CD14-positive monocyte (primary cell): ENCODE measurements around the gene SLC16A7. TPM values are rescaled to one million over a fixed set of nuclear protein-coding genes. Genes with fewer than 3 reads are reported as not detected.

Source experiments
- DNase-seq, 3 donors: peaks; one replicate each; pipeline ENCODE4 v3.0.0-alpha.2; 2011 to 2022
- H2AFZ ChIP-seq: 2 replicates; pipeline ENCODE4 v1.6.0; 2012; ENCODE audit warnings: mild to moderate bottlenecking, low read depth, low read length, inconsistent platforms; ENCODE audit not compliant: insufficient read depth, poor library complexity, severe bottlenecking
- H3K27ac ChIP-seq, 2 donors: 1 replicate in 1 of 2; 2 replicates in 1 of 2; pipeline ENCODE4 v1.5.1; 2012 to 2013; ENCODE audit warnings: low read length in 2 of 2, control low read depth in 1 of 2, inconsistent platforms in 1 of 2, low read depth in 1 of 2, mild to moderate bottlenecking in 1 of 2
- H3K27me3 ChIP-seq, 2 donors: one replicate each; pipeline versions ENCODE4 v1.6.0 to v1.6.1; 2011 to 2013; ENCODE audit warnings: low read length in 2 of 2; ENCODE audit not compliant: control insufficient read depth in 2 of 2, insufficient read depth in 2 of 2
- H3K36me3 ChIP-seq, 2 donors: replicated peaks in 1 of 2; 1 replicate in 1 of 2; 2 replicates in 1 of 2; pipeline versions ENCODE4 v1.5.1 to v1.6.1; 2012 to 2013; ENCODE audit warnings: low read length in 2 of 2, control low read depth in 1 of 2, inconsistent platforms in 1 of 2, mild to moderate bottlenecking in 1 of 2; ENCODE audit not compliant: insufficient read depth in 2 of 2, control insufficient read depth in 1 of 2
- H3K4me1 ChIP-seq, 2 donors: 1 replicate in 1 of 2; 2 replicates in 1 of 2; pipeline versions ENCODE4 v1.5.1 to v1.6.1; 2012 to 2013; ENCODE audit warnings: low read length in 2 of 2, control low read depth in 1 of 2, inconsistent platforms in 1 of 2, mild to moderate bottlenecking in 1 of 2, moderate library complexity in 1 of 2; ENCODE audit not compliant: insufficient read depth in 2 of 2, control insufficient read depth in 1 of 2
- H3K4me2 ChIP-seq: replicated peaks from 2 replicates; pipeline ENCODE3; 2012; ENCODE audit warnings: low read length, moderate library complexity, mild to moderate bottlenecking; ENCODE audit not compliant: poor library complexity, severe bottlenecking; ENCODE audit errors: extremely low read depth
- H3K4me3 ChIP-seq, 3 experiments: fragments of 200-600 bp in 1 of 3; sonication (generic) in 1 of 3; replicated peaks in 1 of 3; 1 replicate in 2 of 3; 2 replicates in 1 of 3; pipeline ENCODE4 v1.5.1; 2011 to 2013; ENCODE audit warnings: low read length in 3 of 3, mild to moderate bottlenecking in 3 of 3, control low read depth in 2 of 3, low read depth in 2 of 3, inconsistent platforms in 1 of 3, moderate library complexity in 1 of 3
- H3K79me2 ChIP-seq: 2 replicates; pipeline ENCODE4 v1.6.0; 2012; ENCODE audit warnings: mild to moderate bottlenecking, control low read depth, inconsistent platforms, low read length, moderate library complexity; ENCODE audit not compliant: insufficient read depth
- H3K9ac ChIP-seq: 2 replicates; pipeline ENCODE4 v1.6.0; 2017; ENCODE audit warnings: low read length, mild to moderate bottlenecking; ENCODE audit not compliant: insufficient read depth, poor library complexity, severe bottlenecking
- H3K9me3 ChIP-seq, 2 donors: replicated peaks in 1 of 2; 1 replicate in 1 of 2; 2 replicates in 1 of 2; pipeline versions ENCODE4 v1.5.1 to v1.6.1; 2012 to 2013; ENCODE audit warnings: low read length in 2 of 2, control low read depth in 1 of 2; ENCODE audit not compliant: control insufficient read depth in 1 of 2, insufficient read depth in 1 of 2
- H4K20me1 ChIP-seq: 2 replicates; pipeline ENCODE4 v1.6.0; 2012; ENCODE audit warnings: mild to moderate bottlenecking, low read length, control low read depth, moderate library complexity; ENCODE audit not compliant: insufficient read depth
- H3K27ac Mint-ChIP-seq, 7 donors: one replicate each; pipeline ENCODE4 v1.8.0; 2020; ENCODE audit warnings: mild to moderate bottlenecking in 7 of 7, mixed read lengths in 7 of 7, moderate library complexity in 6 of 7, inconsistent platforms in 2 of 7
- H3K27me3 Mint-ChIP-seq, 3 donors: one replicate each; pipeline ENCODE4 v1.8.0; 2021 to 2022; ENCODE audit warnings: low read depth in 3 of 3, mild to moderate bottlenecking in 3 of 3, mixed read lengths in 3 of 3, moderate library complexity in 3 of 3, inconsistent platforms in 1 of 3
- H3K36me3 Mint-ChIP-seq, 2 donors: one replicate each; pipeline ENCODE4 v1.8.0; 2020; ENCODE audit warnings: mixed read lengths in 2 of 2, inconsistent platforms in 1 of 2, mild to moderate bottlenecking in 1 of 2
- H3K4me1 Mint-ChIP-seq: one replicate; pipeline ENCODE4 v1.8.0; 2020; ENCODE audit warnings: mild to moderate bottlenecking, mixed read lengths
- H3K4me3 Mint-ChIP-seq, 2 donors: one replicate each; pipeline ENCODE4 v1.8.0; 2020; ENCODE audit warnings: mild to moderate bottlenecking in 2 of 2, mixed read lengths in 2 of 2, moderate library complexity in 1 of 2
- H3K9me3 Mint-ChIP-seq, 7 donors: one replicate each; pipeline ENCODE4 v1.8.0; 2020 to 2022; ENCODE audit warnings: mixed read lengths in 7 of 7, mild to moderate bottlenecking in 6 of 7, moderate library complexity in 6 of 7, inconsistent platforms in 2 of 7
- WGBS: methylation state at CpG from one replicate; pipeline ENCODE4 v1.1.5; 2013; ENCODE audit warnings: missing lambda C conversion rate; ENCODE audit not compliant: insufficient coverage; 5-methylcytosine and 5-hydroxymethylcytosine counted together
- intact Hi-C, 2 donors: fragments of 100-400 bp; cut with micrococcal nuclease; formaldehyde crosslinking; loops; one replicate each; pipeline versions ENCODE4 v1.15.0 to v1.15.1; 2023
- polyA plus RNA-seq, 3 donors: library from polyadenylated mRNA; depleted of rRNA in 1 of 3; unstranded in 2 of 3; stranded (reverse) in 1 of 3; fragments of 300-500 nt in 2 of 3; fragments of >200 nt in 1 of 3; fragmentation: Illumina TruSeq in 2 of 3; gene quantifications; 1 replicate in 2 of 3; 2 replicates in 1 of 3; pipeline ENCODE4 v1.2.3, GENCODE V29; 2012 to 2021
- TF ChIP-seq, protein P1 (sequence below): fragments of 200-600 bp; IDR thresholded peaks from one replicate; pipeline ENCODE4 v1.8.0; 2022; ENCODE audit warnings: antibody characterized with exemption, mild to moderate bottlenecking

SLC16A7 gene
- polyA plus RNA-seq, 3 donors: 6.9 to 16.9 (median 11.8) TPM

DNA sequence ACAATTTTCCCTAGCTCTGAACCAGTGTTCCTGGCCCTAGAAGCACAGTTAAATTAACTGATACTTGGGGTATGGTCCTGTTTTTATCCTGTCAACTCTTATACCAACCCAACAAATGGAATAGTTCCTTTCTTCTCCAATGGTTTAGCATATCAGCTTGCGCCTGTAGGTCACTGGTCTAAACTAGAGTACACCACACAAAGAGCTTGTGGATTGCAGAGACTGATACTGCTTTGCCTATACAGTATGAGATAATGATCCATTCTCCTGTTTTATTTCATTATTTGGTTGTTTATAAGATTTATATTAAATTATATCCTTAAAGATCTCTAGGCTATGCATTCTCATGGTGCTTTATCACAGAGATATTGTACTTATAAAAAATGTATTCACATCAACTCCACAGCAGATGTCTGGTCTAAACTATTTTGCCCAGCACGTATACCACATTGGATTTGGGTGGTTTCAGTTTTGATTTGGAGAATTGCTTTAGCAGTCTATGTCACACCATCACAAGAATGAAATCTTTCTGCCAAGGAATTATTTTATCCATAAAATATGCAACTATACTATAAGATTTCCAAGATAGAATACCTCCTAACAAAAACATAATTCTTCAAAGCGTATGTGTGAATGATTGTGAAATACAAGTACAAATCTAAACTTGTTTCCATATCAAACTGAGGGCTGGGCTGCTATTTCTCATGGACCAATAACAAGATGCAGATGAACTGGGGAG lies 142.1 kb downstream of the SLC16A7 start:
- Mint-ChIP-seq H3K4me3 (no peak overlapping the region), H3K27ac (no peak overlapping the region), H3K4me1 (peaks cover 6% of the 10 kb centered on the region), H3K36me3 (peaks cover 2 to 6% of the 10 kb centered on the region in 2 donors), H3K27me3 (no peaks in the 10 kb centered on the region), H3K9me3 (peaks cover 0 to 3% (median 0%) of the 10 kb centered on the region in 7 donors)
- Histone ChIP-seq H3K4me3 (no peak overlapping the region), H2AFZ (no peak overlapping the region), H3K9me3 (no peaks in the 10 kb centered on the region), H4K20me1 (no peaks in the 10 kb centered on the region), H3K36me3 (peaks cover 0 to 3% of the 10 kb centered on the region in 2 donors), H3K79me2 (no peaks in the 10 kb centered on the region), H3K4me1 (no peaks in the 10 kb centered on the region), H3K27ac (no peak overlapping the region), H3K27me3 (no peaks in the 10 kb centered on the region), H3K9ac (no peak overlapping the region), H3K4me2 (no peak overlapping the region)
- intact Hi-C loops: no loop called here
- WGBS: no CpG with 5 or more reads among the region's 3 CpGs
- TF ChIP-seq, protein P1, sequence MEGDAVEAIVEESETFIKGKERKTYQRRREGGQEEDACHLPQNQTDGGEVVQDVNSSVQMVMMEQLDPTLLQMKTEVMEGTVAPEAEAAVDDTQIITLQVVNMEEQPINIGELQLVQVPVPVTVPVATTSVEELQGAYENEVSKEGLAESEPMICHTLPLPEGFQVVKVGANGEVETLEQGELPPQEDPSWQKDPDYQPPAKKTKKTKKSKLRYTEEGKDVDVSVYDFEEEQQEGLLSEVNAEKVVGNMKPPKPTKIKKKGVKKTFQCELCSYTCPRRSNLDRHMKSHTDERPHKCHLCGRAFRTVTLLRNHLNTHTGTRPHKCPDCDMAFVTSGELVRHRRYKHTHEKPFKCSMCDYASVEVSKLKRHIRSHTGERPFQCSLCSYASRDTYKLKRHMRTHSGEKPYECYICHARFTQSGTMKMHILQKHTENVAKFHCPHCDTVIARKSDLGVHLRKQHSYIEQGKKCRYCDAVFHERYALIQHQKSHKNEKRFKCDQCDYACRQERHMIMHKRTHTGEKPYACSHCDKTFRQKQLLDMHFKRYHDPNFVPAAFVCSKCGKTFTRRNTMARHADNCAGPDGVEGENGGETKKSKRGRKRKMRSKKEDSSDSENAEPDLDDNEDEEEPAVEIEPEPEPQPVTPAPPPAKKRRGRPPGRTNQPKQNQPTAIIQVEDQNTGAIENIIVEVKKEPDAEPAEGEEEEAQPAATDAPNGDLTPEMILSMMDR: no peak
- DNase-seq: no peak

DNA sequence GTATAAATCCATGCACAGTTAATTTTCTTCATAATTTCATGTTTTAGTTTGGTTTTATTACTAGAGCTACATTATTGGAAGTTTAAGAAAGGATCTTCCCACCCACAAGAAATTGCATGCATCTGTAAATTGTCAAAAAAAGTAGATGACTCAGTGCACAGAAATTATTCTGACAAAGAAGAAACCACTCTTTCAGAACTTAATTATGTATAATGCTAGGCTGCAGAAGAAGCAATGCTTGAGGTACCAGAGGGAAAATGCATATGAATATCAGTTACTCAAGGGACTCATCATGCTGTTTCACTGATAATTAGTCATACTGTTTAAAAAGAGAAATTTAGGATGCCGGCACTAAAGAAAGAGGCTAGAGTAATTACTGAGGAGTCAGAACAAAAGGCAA lies 147.0 kb downstream of the SLC16A7 start:
- H3K9ac ChIP-seq: no peak overlapping the region
- H3K27ac ChIP-seq: no peak overlapping the region
- Mint-ChIP-seq H3K27ac (no peak overlapping the region), H3K27me3 (no peaks in the 10 kb centered on the region), H3K4me3 (no peak overlapping the region), H3K4me1 (peaks cover 3% of the 10 kb centered on the region), H3K36me3 (peaks cover 7 to 13% of the 10 kb centered on the region in 2 donors), H3K9me3 (peaks cover 0 to 3% (median 0%) of the 10 kb centered on the region in 7 donors)
- H3K4me3 ChIP-seq: no peak overlapping the region
- H3K9me3 ChIP-seq: peaks cover 0 to 2% of the 10 kb centered on the region in 2 donors
- H4K20me1 ChIP-seq: no peaks in the 10 kb centered on the region
- intact Hi-C loops: no loop called here
- no peak overlapping the region for H3K4me2 ChIP-seq
- H3K36me3 ChIP-seq: no peaks in the 10 kb centered on the region
- no CpG with 5 or more reads among the region's 1 CpG for WGBS
- H2AFZ ChIP-seq: no peak overlapping the region
- no peaks in the 10 kb centered on the region for H3K79me2 ChIP-seq
- H3K4me1 ChIP-seq: no peaks in the 10 kb centered on the region
- no peak for DNase-seq
- TF ChIP-seq, protein P1: no peak
- no peaks in the 10 kb centered on the region for H3K27me3 ChIP-seq
